HL-60 (cell line): Measurements from ENCODE around the gene VRK2.

Experiments
- CTCF ChIP-seq: IDR thresholded peaks from one replicate; pipeline ENCODE4 v1.5.1; 2011; ENCODE audit warnings: low read length, control low read depth, inconsistent platforms; ENCODE audit not compliant: insufficient read depth
- GABPA ChIP-seq: IDR thresholded peaks from 2 replicates; pipeline ENCODE4 v1.6.1; 2012; ENCODE audit warnings: low read depth
- TF ChIP-seq, protein P1 (sequence below): IDR thresholded peaks from 2 replicates; pipeline ENCODE4 v1.6.1; 2012; ENCODE audit warnings: low read depth; ENCODE audit not compliant: insufficient replicate concordance

- TF ChIP-seq CTCF (no peak), GABPA (no peak)
- TF ChIP-seq, protein P1, sequence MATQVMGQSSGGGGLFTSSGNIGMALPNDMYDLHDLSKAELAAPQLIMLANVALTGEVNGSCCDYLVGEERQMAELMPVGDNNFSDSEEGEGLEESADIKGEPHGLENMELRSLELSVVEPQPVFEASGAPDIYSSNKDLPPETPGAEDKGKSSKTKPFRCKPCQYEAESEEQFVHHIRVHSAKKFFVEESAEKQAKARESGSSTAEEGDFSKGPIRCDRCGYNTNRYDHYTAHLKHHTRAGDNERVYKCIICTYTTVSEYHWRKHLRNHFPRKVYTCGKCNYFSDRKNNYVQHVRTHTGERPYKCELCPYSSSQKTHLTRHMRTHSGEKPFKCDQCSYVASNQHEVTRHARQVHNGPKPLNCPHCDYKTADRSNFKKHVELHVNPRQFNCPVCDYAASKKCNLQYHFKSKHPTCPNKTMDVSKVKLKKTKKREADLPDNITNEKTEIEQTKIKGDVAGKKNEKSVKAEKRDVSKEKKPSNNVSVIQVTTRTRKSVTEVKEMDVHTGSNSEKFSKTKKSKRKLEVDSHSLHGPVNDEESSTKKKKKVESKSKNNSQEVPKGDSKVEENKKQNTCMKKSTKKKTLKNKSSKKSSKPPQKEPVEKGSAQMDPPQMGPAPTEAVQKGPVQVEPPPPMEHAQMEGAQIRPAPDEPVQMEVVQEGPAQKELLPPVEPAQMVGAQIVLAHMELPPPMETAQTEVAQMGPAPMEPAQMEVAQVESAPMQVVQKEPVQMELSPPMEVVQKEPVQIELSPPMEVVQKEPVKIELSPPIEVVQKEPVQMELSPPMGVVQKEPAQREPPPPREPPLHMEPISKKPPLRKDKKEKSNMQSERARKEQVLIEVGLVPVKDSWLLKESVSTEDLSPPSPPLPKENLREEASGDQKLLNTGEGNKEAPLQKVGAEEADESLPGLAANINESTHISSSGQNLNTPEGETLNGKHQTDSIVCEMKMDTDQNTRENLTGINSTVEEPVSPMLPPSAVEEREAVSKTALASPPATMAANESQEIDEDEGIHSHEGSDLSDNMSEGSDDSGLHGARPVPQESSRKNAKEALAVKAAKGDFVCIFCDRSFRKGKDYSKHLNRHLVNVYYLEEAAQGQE, result no peak
These were observed 34.4 kb downstream of the VRK2 start for GRCh38 chr2:58081000-58081399.
